DMS79 (cell line): Measurements from ENCODE around the gene AMDHD1.

Source experiments
- DNase-seq: peaks from one replicate; lab custom pipeline; 2025; lab: John Stamatoyannopoulos, UW

The AMDHD1 gene

GRCh38 chr12:95996034-95996658, 53.0 kb downstream of the AMDHD1 start, which contains the start of gene HAL:
HAL (minus strand) TSS chr12:95996344; CDS start chr12:95995910, 434 bp downstream.
- no peak for DNase-seq

- no peak for DNase-seq
Measured at GRCh38 chr12:95997276-95997675, 54.1 kb downstream of the AMDHD1 start.

- DNase-seq, result no peak
Measured at GRCh38 chr12:95997911-95998510, 54.9 kb downstream of the AMDHD1 start.

- peak; percentile 12 for DNase-seq
Measured at GRCh38 chr12:95998611-95999286, 55.6 kb downstream of the AMDHD1 start.

GRCh38 chr12:95999484-95999883, 56.4 kb downstream of the AMDHD1 start:
- DNase-seq, result no peak

- DNase-seq, result no peak
Measured at GRCh38 chr12:96000858-96001257, 57.7 kb downstream of the AMDHD1 start.

- no peak for DNase-seq
Measured at GRCh38 chr12:96006727-96007126, 63.6 kb downstream of the AMDHD1 start.

- no peak for DNase-seq
Measured at GRCh38 chr12:96007729-96008128, 64.6 kb downstream of the AMDHD1 start.

- DNase-seq, result no peak
Measured at GRCh38 chr12:96014943-96015599, 71.9 kb downstream of the AMDHD1 start.

GRCh38 chr12:96015672-96016071, 72.5 kb downstream of the AMDHD1 start:
- no peak for DNase-seq
